Measurements from ENCODE around the gene LCP2.
"Not testable (repeated sequence)": the region's sequence is repeated elsewhere in the genome, so short reads cannot be mapped to it uniquely, and the experiment has no call there.

Gene LCP2

DNA sequence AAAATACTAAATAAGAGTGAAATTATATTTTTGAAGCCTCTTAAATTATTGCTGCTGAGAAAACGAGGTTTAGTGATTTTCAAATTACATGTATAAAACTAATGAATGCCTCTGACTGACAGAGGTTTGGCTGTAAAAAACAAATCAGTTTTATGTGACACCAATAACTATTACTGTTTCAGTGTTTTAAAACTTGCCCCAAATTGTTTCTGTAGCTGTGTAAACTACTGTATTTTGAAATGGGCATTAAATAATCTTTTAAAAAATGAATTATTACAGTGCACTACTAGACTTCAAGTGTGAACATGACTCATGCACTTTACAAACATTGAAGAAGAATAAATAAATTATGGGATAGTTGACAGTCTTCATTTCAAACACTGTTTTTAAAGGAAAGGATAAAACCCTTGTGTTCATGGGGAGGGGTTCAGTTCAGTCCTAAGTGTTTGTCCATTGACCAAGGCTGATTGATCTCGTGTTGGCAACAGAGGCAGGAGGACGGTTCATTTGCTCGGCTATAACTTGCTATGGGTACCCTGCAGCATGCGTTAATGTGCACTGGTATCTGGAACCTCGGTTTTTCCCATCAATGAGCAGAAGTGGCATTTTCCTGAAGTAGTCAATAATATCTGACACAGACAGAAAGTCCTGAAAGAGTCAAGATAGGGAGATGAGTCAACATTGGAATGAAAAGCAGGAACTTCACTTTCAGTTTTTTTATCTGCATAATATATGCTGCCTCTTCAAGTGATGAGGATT lies 49.2 kb downstream of the LCP2 start:
- no peak for DNase-seq (ENCODE audit: low spot score)

DNA sequence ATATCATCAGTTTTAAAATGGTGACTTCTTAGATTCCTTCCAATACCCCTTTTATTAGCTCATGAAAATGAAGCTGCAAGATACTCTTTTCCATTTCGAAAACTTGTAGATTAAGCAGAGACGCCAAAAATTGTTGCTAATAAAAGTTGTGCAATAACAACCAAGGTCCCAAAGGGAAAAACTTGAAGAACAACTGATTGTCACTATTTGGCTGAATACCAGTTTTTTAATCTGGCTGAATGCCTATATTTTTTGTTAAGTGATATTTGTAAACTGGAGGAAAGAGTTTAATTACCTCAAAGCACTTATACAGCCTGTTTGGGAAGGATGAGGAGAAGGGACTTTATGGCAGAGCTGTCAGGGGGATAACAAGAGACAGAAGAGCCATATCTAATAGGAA lies 50.2 kb downstream of the LCP2 start:
- DNase-seq (ENCODE audit: low spot score), result no peak

DNA sequence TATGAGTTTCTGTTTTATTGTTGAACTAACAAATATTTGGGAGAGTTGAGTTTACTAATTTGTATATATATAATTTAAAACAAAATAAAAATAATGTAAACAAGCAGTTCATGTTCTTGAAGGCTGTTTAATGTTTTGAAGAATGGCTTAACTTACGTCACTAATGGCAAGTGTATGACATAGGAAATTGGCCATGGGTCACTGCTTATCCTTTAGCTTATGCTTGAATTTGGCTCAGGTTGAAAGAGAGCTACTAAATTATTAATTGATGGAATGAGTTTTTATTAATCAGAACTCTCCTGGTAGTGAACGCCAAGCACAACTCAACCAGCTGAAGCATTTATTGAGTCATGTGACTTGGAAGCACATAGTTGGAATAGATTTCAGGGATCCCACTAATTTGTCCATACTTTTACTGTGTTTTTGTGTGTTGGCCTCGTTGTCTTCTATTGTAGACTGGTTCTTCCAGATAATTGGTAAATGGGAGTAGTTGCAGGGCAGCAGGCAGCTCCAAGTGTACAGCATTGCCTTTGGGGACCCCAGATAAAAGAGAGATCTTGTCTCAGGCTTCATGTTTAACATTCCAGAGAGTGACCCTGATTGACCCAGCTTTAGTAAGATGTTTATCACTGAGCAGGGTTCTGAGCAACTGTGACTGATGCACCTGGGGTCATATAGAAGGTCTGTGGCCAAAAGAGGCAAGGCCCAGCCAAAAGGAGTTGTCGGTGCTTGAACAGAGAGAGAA lies 51.3 kb downstream of the LCP2 start:
- DNase-seq (ENCODE audit: low spot score), result no peak

DNA sequence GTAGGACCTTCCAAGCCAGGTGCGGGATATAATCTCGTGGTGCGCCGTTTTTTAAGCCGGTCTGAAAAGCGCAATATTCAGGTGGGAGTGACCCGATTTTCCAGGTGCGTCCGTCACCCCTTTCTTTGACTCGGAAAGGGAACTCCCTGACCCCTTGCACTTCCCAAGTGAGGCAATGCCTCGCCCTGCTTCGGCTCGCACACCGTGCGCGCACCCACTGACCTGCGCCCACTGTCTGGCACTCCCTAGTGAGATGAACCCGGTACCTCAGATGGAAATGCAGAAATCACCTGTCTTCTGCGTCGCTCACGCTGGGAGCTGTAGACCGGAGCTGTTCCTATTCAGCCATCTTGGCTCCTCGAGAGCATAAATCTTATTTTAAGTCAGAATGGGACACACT lies 52.1 kb downstream of the LCP2 start:
- DNase-seq (ENCODE audit: low spot score), result not testable (repeated sequence)

DNA sequence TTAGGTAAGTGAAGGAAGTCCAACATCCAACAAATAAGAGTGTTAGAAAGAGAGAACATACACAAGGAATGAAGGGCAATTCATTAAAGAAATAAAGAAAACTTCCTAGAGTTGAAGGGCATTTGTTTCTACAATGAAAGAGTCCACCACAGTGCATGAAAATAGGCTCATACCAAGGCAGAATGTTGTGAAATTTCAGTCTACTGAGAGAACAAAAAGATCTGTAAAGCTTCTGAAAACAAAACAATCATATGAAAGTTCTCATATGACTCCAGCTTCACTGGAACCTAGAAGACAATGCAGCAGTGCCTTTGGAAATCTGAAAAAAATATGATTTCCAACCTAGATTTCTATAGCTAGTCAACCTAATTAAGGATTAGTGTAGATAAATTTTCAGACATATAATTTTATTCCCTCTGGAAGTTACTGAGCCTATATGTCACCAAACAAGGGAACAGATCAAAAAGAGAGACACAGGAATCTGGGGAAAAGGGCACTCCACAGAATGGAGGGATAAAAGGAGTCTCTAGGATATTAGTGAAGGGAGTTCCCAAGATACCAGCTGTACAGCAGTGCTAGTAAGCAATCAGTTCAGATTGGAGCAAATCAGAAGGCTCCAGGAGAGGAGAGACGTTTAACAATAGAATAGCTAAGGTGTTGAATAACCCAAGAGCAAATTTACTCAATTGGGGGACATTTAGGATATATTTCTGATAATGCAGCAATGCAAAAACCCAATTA lies 59.0 kb downstream of the LCP2 start:
- DNase-seq (ENCODE audit: low spot score), result no peak

DNA sequence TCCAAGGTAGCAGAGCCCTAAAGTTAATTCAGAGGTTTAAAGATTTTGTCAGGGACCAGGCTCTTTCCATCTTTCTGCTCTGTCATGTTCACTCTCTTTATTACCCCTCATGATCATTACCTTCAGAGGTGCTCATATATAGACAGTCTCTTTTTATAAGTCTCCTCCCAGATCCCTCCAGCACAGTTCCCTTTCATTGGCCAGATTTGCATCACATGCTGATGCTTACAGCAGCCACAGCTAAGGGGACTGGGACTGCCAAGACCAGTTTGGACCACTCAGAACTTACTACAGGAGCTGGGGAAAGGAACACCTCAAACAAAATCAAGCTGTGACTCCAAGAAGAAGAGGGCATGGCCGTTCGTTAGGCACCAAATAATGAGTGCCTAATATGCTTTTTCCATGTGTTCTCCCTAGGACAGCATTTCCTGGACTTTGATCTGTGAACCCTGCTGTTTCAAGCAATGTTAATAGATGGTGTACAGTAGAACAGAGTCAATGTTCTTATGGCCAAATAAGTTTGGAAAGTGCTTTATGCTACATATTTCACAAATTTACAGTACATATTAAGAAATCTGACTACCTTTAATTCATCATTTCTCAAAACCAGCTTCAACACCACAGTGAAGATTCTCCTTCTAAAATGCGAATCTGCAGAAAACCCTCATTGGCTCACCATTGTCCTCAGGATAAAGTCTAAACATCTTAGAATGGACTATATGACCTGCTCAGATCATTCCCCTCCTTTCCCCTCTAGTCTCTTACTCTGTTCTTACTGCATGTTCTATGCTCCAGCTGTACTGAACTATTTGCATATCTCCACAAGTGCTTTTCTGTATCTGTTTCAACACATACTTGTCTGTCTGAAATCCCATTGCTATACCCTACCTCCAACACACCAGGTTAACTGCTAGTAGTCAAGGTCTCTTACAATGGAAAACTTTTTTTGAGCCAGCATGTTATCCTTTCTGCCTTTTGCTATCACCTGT lies 61.4 kb downstream of the LCP2 start:
- DNase-seq (ENCODE audit: low spot score), result no peak

DNA sequence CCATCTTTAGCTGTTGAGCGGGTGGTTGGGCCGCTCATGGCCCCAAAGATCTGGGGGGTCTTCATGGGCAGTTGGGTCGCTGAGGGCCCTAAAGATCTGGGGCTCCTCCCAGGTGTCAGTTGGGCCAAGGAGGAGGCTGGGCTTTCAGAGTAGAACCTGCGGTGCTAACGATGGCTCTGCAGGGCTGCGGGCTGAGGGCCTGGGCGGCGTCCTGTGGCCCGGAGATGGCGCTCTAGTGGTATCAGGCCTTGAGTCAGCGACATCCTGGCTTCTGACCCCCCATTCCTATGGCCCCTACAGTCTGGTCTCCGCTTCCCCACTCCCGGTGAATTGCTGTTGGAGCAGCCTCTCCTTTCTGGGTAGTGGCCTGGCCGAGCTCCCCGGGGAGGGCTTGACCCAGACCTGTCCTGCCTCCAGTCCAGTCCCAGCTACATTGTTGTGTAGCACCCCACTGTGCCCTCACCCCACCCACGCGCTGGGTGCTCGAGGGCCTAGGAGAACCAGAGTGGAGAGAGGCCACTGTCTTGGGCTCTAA lies 64.2 kb downstream of the LCP2 start:
- DNase-seq (ENCODE audit: low spot score), result no peak

DNA sequence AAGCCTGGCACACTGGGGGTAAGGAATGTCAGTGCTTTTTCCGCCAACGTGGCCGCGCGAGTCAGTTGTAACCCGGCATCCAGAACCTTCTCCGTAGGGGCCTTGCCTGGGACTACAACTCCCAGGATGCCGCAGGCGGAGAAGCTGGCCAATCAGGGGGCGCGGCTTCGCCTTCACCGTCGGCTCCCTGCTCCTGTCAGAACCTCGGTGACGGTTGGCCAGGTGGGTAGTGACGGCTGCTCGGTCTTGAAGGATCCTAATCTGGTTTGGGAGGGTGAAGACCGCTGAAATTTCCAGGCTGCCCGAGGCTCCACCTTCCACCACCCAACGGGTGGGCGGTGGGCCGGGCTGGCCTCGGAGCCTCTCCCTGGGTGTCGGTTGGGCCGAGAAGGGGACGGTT lies 64.8 kb downstream of the LCP2 start, which contains the start of gene C5orf58:
TSS of gene C5orf58 (plus strand) at position 200 of the 400 bp plus-strand sequence. CDS start 1,992 bp downstream, outside the sequence.
- no peak for DNase-seq (ENCODE audit: low spot score)

DNA sequence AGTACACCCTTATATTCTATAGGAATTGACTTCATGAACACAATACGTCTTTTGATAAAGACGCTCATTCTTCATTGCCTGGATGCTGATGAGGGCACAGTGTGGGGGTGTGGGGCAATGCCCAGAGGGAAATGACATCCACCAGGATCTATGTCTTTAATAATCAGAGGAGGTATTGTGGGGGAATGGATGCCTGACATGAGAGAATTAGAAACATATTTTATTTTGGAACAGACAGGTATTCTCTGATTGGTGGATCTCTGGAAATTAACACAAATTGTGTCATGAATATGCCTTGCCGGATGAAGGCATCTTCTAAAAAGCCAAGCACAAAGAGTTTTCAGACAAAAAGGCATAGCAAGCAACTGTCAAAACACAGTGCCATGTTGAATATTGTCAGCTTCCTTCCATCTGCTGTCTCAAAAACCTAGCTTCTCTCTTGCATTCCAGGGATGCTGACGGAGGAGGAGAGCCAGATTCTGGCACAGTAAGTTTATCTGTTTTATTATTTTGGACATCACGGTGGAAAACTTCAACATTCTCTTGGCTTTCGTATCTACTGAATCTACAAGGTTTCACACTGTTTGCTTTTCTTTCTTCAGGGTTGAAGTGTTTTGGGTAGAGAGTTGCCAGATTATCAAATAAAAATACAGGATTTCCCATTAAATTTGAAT lies 68.7 kb downstream of the LCP2 start:
- DNase-seq (ENCODE audit: low spot score), result no peak

DNA sequence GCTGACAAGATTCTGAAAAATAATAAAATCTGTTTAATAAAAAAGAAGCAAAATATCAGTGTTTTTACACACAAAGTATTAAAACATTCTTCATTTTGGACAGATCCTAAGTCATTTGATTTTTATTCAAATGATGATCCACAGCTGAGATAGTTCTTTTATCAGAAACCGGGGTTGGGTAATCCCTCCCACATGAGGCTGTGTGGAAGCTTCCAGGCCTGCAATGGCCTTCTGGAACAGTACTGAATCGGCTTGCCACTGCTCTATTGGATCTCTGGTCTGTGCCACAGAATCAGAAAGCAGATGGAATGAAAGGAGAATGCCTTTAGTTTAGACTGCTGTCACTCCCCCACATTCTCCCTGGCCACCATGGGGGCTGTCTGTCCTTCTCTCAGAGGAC lies 70.9 kb downstream of the LCP2 start:
- DNase-seq (ENCODE audit: low spot score), result no peak

DNA sequence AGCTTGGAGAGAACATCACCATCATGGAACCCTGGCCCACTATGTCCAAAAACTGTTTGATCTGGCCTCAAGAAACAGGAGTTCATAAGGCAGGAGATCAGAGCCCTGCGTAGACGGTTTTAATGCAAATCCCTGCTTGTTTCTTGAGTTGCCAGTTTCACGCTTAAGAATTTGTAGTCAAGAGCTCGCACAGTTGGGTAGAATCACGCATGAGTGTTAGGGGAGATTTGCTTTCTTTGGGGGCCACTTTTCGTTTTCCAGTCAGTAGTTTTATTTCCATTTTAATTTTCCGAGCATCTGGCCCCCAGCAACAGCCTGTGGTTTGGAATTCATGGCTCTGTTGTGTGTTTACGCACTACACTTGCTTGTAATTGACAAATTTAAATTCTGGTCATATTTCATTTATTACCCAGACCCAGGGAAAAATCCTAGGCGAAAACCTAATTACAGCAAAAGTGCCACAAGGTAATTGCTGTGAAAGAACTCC lies 71.4 kb downstream of the LCP2 start:
- DNase-seq (ENCODE audit: low spot score), result no peak

DNA sequence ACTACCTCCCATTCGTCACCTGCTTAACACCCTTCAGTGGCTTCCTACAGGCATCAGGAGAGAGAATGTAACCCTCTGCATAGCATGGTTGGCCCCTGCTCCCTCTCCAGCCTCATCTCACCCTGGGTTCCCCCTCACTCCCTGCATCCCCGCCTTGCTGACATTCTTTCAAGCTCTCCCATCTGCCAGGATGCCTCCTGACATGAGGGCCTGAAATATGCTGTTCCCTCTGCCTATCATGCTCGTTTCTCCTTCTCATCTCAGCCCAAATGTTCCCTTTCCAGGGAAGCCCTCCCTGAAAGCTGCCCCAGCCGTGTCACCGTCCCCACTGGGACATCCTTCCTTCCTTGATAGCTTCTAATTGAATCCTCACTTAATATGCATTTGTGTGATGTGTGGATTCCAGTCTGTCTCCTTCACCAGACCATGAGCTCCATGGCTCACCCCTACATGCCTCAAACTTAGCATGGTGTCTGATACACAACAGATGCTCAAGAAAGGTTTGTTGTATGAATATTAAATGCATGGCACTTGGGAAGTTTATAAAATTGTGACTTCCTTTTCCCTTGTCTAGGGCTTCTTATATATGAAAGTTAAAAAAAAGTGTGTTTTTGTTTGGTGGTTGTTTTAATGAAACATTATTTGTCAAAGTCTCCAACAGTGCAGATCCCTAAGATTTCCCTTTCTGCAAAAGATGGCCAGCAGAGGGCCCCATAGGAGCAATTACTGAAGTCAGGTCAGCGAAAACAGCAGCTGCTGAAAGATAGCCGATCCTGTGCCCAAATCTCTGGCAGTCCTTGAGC lies 72.0 kb downstream of the LCP2 start:
- peak; percentile 70 for DNase-seq (ENCODE audit: low spot score)

DNA sequence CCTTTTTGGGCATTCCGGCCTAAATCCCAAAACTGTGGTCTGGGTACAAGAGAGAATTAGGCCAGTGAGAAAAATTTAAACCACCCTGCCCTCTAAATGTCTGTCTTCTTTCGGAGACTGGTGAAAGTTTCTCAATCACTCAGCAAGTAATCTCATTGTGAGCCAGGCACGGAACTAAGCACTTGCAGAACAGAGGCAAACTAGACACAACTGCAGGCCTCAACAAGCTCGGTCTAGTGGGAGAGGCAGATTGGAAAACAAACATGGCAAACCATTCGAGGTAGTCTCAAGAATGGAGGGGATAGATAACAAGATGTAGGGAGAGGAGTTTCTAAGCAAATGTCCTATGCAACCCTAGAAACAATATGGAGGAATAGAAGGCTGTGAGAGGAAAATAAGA lies 73.7 kb downstream of the LCP2 start:
- DNase-seq (ENCODE audit: low spot score), result no peak

DNA sequence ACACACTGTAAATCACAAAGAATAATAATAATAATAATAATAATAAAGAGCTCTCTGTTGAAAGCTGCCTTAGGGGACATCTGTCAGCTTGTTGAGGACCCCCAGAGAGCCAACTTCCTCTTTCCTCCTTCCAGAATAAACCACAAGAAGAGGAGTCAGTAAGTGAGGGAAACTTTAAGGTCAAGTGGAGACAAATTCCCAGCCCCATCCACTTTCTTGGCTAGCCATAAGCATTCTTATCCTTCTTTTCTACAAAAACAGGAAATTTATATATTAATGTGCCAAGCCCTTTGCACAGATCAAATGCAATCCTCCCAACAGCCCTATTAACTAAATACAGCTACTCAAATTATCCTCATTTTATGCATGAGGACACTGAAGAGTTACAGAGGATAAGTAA lies 74.2 kb downstream of the LCP2 start:
- DNase-seq (ENCODE audit: low spot score), result no peak

DNA sequence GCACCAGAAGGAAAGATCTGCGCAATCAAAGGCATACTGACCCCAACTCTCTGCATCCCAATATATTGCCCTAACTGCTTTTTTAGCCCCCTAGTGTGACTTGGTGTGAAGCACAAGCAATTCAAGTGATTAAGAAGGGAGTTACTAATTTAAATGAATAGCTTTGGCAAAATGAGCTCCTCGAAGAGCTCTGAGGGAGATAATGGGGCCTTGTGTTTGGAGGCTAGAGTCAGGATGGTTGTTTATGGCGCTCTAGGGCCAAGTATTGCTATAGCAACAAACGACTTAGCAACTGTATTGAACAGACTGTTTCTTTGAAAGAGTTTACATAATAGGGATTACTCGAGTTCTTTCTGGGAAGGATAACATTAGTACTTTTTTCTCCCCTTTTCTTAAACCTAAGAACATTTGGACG lies 76.2 kb downstream of the LCP2 start:
- DNase-seq (ENCODE audit: low spot score), result no peak

DNA sequence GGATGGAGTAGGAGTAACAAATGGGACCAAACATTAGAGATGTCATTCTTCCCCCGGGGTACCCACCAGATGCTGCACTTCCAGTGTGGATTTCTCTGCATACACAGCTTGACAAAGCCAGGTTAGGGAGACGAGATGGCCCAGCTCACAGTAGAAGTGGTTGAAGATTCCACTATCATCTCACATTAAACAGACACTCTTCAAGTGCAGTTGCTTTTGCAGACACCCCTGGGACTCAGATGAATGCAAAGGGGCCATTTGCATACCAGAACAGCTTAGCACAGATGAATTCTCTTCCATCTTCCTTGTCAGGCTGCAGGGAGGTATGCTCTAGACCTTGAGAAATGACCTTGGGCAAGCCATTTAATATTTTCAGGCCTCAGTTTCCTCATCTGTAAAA lies 77.4 kb downstream of the LCP2 start:
- no peak for DNase-seq (ENCODE audit: low spot score)

DNA sequence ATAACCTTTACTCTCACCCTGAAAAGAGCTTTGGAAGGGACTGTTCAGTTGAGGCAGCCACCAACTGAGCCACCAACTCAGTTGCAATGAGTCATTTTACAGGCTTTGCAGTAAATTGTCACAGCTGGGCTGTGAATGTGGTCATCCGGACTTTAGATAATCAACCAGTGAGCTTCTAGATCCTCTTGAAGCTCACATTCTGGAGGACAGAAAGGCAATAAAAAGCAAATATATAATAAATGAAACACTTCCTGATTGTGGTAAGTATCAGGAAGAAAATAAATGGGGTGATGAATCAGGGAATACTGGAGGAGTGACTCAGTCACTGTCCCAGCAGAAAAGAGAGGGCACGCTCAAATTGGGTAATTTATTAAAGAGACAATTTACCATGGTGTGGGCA lies 78.0 kb downstream of the LCP2 start:
- no peak for DNase-seq (ENCODE audit: low spot score)

DNA sequence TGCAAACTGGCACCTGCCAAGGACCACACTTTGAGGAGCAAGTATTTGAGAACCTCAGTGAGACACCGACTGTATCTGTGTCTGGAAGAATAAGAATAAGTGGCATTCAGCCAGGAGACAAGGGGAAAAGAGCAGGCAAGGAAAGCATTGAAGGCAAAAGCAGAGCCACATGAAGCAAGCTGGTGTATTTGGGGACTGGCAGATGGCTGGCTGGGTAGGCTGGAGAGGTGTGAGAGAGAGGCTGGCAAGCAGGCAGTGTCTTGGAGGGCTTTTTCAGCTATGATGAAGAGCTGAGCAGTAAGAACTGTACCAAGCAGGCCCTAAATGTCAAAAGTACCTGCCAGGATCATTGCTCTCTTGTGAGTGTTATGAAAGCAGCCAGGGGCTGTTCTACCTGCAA lies 78.9 kb downstream of the LCP2 start:
- no peak for DNase-seq (ENCODE audit: low spot score)

DNA sequence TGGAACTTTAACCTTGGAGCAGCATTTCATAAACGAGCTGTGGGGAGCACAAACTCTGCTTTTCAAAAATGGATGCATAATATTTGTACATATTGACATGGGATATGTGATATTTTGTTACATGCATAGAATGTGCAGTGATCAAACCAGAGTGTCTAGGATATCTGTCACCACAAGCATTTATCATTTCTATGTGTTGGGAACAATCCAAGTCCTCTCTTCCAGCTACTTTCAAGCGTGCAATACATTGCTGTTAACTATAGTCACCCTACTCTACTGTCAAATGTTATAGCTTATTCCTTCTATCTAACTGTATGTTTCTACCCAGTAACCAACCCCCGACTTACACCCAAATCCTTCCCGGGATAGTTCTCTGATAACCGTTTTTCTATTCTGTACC lies 79.7 kb downstream of the LCP2 start:
- DNase-seq (ENCODE audit: low spot score), result no peak

All from AG08396 (cell line).